ENCODE measurements around the gene VPS13A. TPM values are rescaled to one million over a fixed set of nuclear protein-coding genes. Genes with fewer than 3 reads are reported as not detected.

VPS13A gene
- total RNA-seq, 1 donor from 2014 or later: 46.9 TPM

DNA sequence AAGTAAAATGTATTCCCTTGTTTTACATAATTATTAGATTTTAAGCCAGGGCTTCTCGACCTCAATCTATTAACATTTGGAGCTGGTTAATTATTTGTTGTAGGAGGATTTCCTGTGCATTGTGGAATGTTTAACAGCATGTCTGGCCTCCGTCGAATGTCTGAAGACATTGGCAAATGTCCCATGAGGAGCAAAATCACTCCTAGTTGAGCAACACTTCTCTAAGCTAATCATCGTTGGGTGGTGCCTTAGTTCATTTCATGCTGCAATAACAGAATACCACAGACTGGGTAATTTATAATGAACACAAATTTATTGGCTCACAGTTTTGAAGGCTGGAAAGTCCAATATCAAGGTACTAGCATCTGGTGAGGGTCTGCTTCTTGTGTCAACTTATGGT is 13.4 kb upstream of the VPS13A start:
- no peak for DNase-seq (ENCODE audit: low spot score)
- Mint-ChIP-seq H3K27me3 (ENCODE audit: low read depth) (peaks cover 14% of the 10 kb centered on the region), H3K4me1 (ENCODE audit: low read depth) (no peaks in the 10 kb centered on the region), H3K27ac (no peak overlapping the region), H3K36me3 (ENCODE audit: low read depth) (no peaks in the 10 kb centered on the region), H3K9me3 (no peaks in the 10 kb centered on the region), H3K4me3 (ENCODE audit: low read depth) (no peak overlapping the region)
- intact Hi-C loops (cut with micrococcal nuclease): no loop called here

GRCh38 chr9:77166193-77166592 is 11.1 kb upstream of the VPS13A start:
- H3K9me3 Mint-ChIP-seq: no peaks in the 10 kb centered on the region
- H3K36me3 Mint-ChIP-seq (ENCODE audit: low read depth): no peaks in the 10 kb centered on the region
- H3K4me3 Mint-ChIP-seq (ENCODE audit: low read depth): no peak overlapping the region
- H3K27ac Mint-ChIP-seq: no peak overlapping the region
- no peaks in the 10 kb centered on the region for H3K4me1 Mint-ChIP-seq (ENCODE audit: low read depth)
- intact Hi-C loops (cut with micrococcal nuclease): no loop called here
- peaks cover 13% of the 10 kb centered on the region for H3K27me3 Mint-ChIP-seq (ENCODE audit: low read depth)
- no peak for DNase-seq (ENCODE audit: low spot score)

DNA sequence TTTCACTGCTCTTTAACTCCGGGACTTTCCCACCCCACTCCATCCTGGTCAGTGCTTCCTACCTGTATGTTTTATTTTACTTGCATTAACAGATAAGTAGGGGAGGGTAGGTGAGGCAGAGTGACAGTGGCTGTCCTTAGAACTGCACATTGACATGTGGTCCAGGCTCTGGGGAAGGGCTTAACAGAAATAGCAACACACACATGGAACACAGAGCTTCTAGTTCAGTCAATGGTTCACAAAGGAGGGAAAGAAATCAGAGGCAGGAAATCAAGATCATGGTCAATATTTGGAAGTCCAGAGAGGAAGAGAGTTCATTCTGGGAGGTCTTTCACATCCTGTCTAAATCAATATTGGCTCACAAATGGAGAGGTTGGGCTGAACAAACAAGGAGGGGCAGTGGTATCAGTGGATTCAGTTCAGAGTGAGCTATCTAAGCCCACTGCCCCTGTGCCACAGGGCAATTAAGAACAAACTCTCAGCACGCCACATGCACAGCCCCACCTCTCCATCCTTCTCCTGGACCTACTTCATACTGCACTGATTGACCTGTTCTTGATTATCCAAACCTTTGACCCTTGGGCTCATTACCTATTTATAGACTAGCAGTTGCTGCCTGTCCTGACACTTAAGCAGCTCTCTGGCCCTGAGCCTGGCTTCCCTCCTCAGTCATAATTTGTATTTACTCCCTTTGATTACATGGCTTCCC is 6.2 kb upstream of the VPS13A start:
- H3K4me1 Mint-ChIP-seq (ENCODE audit: low read depth): peaks cover 2% of the 10 kb centered on the region
- no peak overlapping the region for H3K4me3 Mint-ChIP-seq (ENCODE audit: low read depth)
- no peaks in the 10 kb centered on the region for H3K36me3 Mint-ChIP-seq (ENCODE audit: low read depth)
- intact Hi-C loops (cut with micrococcal nuclease): loop anchor here (10.0 kb wide), 1 partner anchor 776 kb away; the partner anchor contains the start of gene RFK
- peaks cover 20% of the 10 kb centered on the region for H3K27me3 Mint-ChIP-seq (ENCODE audit: low read depth)
- H3K9me3 Mint-ChIP-seq: no peaks in the 10 kb centered on the region
- H3K27ac Mint-ChIP-seq: no peak overlapping the region
- DNase-seq (ENCODE audit: low spot score): no peak

- intact Hi-C loops (cut with micrococcal nuclease): loop anchor here (5.0 to 10.0 kb wide), 4 partner anchors 127 to 780 kb away; partner anchors contain the start of gene RFK
These were observed 2.2 kb upstream of the VPS13A start for GRCh38 chr9:77175151-77175550.

GRCh38 chr9:77176106-77176505 is 1.2 kb upstream of the VPS13A start:
- H3K4me1 Mint-ChIP-seq (ENCODE audit: low read depth): peaks cover 27% of the 10 kb centered on the region
- no peaks in the 10 kb centered on the region for H3K9me3 Mint-ChIP-seq
- H3K4me3 Mint-ChIP-seq (ENCODE audit: low read depth): no peak overlapping the region

More at GRCh38 chr9:77175151-77175550, 2.2 kb upstream of the VPS13A start:
- DNase-seq (ENCODE audit: low spot score): no peak
- Mint-ChIP-seq H3K9me3 (no peaks in the 10 kb centered on the region), H3K27ac (no peak overlapping the region), H3K4me3 (ENCODE audit: low read depth) (no peak overlapping the region), H3K4me1 (ENCODE audit: low read depth) (peaks cover 22% of the 10 kb centered on the region), H3K36me3 (ENCODE audit: low read depth) (peaks cover 2% of the 10 kb centered on the region), H3K27me3 (ENCODE audit: low read depth) (peaks cover 19% of the 10 kb centered on the region)

DNA sequence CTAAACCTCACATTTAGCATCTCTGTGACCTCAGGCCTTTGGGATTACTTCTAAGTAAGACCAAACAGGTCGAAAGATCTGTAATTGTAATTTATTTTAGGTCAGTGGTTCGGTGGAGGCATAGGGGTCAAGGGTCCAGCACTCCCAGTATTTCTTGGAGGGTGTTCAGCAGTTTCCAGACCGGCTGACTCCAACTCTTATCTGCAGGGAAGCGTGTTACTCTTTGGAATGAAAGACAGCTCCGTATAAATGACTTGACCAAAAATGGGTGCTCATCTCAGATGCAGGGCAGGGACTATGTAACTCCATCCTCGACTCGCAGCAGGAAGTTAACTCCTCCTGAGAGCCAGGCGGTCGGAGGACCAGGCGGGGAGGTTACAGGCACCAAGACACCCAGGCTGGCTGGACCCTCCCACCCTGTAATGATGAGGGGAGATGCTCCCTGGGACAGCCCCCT is 620 bp upstream of the VPS13A start:
- intact Hi-C loops (cut with micrococcal nuclease): loop anchor here (1.0 to 10.0 kb wide), 5 partner anchors 8 to 782 kb away; partner anchors contain the start of gene RFK
- H3K4me1 Mint-ChIP-seq (ENCODE audit: low read depth): peaks cover 27% of the 10 kb centered on the region
- H3K27ac Mint-ChIP-seq: peak overlapping the region; percentile 80
- H3K36me3 Mint-ChIP-seq (ENCODE audit: low read depth): peaks cover 2% of the 10 kb centered on the region
- H3K4me3 Mint-ChIP-seq (ENCODE audit: low read depth): peak overlapping the region; percentile 91
- H3K27me3 Mint-ChIP-seq (ENCODE audit: low read depth): peaks cover 12% of the 10 kb centered on the region
- no peaks in the 10 kb centered on the region for H3K9me3 Mint-ChIP-seq
- no peak for DNase-seq (ENCODE audit: low spot score)

More at GRCh38 chr9:77176106-77176505, 1.2 kb upstream of the VPS13A start:
- peaks cover 2% of the 10 kb centered on the region for H3K36me3 Mint-ChIP-seq (ENCODE audit: low read depth)
- H3K27me3 Mint-ChIP-seq (ENCODE audit: low read depth): peaks cover 13% of the 10 kb centered on the region
- DNase-seq (ENCODE audit: low spot score): no peak
- H3K27ac Mint-ChIP-seq: no peak overlapping the region
- intact Hi-C loops (cut with micrococcal nuclease): loop anchor here (1.0 to 10.0 kb wide), 5 partner anchors 8 to 781 kb away; partner anchors contain the start of gene RFK

GRCh38 chr9:77177894-77178794 is 810 bp downstream of the VPS13A start:
- DNase-seq (ENCODE audit: low spot score): peak; percentile 44
- intact Hi-C loops (cut with micrococcal nuclease): loop anchor here (5.0 to 10.0 kb wide), 4 partner anchors 124 to 783 kb away; partner anchors contain the start of gene RFK
- no peaks in the 10 kb centered on the region for H3K9me3 Mint-ChIP-seq
- peak overlapping the region; percentile 90 for H3K27ac Mint-ChIP-seq
- H3K27me3 Mint-ChIP-seq (ENCODE audit: low read depth): peaks cover 12% of the 10 kb centered on the region
- H3K4me1 Mint-ChIP-seq (ENCODE audit: low read depth): peaks cover 27% of the 10 kb centered on the region
- peak overlapping the region; percentile 91 for H3K4me3 Mint-ChIP-seq (ENCODE audit: low read depth)
- peaks cover 2% of the 10 kb centered on the region for H3K36me3 Mint-ChIP-seq (ENCODE audit: low read depth)

DNA sequence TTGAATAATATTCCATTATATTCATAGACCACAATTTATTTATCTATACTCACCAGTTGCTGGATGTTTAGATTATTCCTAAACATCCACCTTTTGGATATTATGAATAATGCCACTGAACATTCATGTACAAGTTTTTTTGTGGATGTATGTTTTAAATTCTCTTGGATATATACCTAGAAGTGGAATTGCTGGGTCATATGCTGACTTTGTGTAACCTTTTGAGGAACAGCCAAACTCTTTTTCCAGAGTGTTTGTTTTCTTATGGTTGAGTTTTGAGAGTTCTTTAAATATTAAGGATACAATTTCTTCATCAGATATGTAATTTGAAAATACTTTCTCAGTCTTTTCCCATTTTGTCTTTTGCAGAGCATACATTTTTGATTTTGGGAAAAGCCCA is 2.7 kb downstream of the VPS13A start:
- Mint-ChIP-seq H3K36me3 (ENCODE audit: low read depth) (peaks cover 2% of the 10 kb centered on the region), H3K4me3 (ENCODE audit: low read depth) (peak overlapping the region; percentile 91), H3K9me3 (no peaks in the 10 kb centered on the region), H3K27me3 (ENCODE audit: low read depth) (peaks cover 12% of the 10 kb centered on the region), H3K27ac (no peak overlapping the region), H3K4me1 (ENCODE audit: low read depth) (peaks cover 29% of the 10 kb centered on the region)
- no peak for DNase-seq (ENCODE audit: low spot score)
- intact Hi-C loops (cut with micrococcal nuclease): no loop called here

- peaks cover 13% of the 10 kb centered on the region for H3K36me3 Mint-ChIP-seq (ENCODE audit: low read depth)
- H3K27ac Mint-ChIP-seq: no peak overlapping the region
- no peak overlapping the region for H3K4me3 Mint-ChIP-seq (ENCODE audit: low read depth)
- H3K27me3 Mint-ChIP-seq (ENCODE audit: low read depth): no peaks in the 10 kb centered on the region
- no peak for DNase-seq (ENCODE audit: low spot score)
- H3K4me1 Mint-ChIP-seq (ENCODE audit: low read depth): peaks cover 25% of the 10 kb centered on the region
- H3K9me3 Mint-ChIP-seq: no peaks in the 10 kb centered on the region
- intact Hi-C loops (cut with micrococcal nuclease): no loop called here
These were observed 6.2 kb downstream of the VPS13A start for GRCh38 chr9:77183581-77183980.

GRCh38 chr9:77188242-77188641 is 10.9 kb downstream of the VPS13A start:
- Mint-ChIP-seq H3K27ac (no peak overlapping the region), H3K4me3 (ENCODE audit: low read depth) (no peak overlapping the region), H3K4me1 (ENCODE audit: low read depth) (peaks cover 23% of the 10 kb centered on the region), H3K36me3 (ENCODE audit: low read depth) (peaks cover 14% of the 10 kb centered on the region), H3K27me3 (ENCODE audit: low read depth) (no peaks in the 10 kb centered on the region), H3K9me3 (peaks cover 12% of the 10 kb centered on the region)
- DNase-seq (ENCODE audit: low spot score): no peak
- intact Hi-C loops (cut with micrococcal nuclease): no loop called here

DNA sequence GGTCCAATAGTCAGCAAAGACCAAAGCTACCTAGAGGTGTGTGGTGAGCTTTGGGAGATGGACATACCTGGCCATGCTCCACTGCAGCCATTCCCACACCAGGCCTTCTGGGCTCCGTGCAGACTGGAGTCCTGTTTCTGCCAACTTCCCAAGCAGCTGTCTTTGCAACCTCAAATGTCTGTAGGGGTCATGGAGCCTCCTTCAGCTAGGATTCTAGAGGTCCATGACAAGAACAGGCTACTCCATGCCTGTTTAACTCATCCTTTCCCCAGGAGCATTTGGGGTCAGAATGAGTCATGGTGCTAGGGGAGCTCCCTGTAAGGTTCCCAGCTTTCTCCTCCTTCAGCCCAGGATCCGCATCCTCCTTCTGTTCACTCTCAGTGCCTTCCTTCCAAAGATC is 17.1 kb downstream of the VPS13A start:
- Mint-ChIP-seq H3K27ac (no peak overlapping the region), H3K9me3 (peaks cover 4% of the 10 kb centered on the region), H3K4me1 (ENCODE audit: low read depth) (peaks cover 22% of the 10 kb centered on the region), H3K27me3 (ENCODE audit: low read depth) (no peaks in the 10 kb centered on the region), H3K36me3 (ENCODE audit: low read depth) (peaks cover 3% of the 10 kb centered on the region), H3K4me3 (ENCODE audit: low read depth) (no peak overlapping the region)
- DNase-seq (ENCODE audit: low spot score): no peak
- intact Hi-C loops (cut with micrococcal nuclease): no loop called here

DNA sequence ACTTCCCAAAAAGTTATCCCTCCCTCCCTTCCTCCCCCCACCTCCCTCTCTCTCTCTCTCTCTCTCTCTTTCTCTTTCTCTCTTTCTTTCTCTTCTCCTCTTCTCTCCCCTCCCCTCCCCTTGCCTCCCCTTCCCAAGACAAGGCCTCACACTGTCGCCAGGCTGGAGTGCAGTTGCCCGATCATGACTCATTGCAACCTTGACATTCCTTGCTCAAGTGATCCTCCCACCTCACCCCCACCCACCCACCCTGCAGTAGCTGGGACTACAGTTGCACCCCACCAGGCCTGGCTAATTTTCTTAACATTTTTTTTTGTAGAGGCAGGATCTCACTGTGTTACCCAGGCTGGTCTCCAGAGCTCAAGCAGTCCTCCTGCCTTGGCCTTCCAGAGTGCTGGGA is 32.8 kb downstream of the VPS13A start:
- Mint-ChIP-seq H3K4me1 (ENCODE audit: low read depth) (no peaks in the 10 kb centered on the region), H3K36me3 (ENCODE audit: low read depth) (peaks cover 20% of the 10 kb centered on the region), H3K27me3 (ENCODE audit: low read depth) (no peaks in the 10 kb centered on the region), H3K4me3 (ENCODE audit: low read depth) (no peak overlapping the region), H3K9me3 (no peaks in the 10 kb centered on the region), H3K27ac (no peak overlapping the region)
- DNase-seq (ENCODE audit: low spot score): no peak
- intact Hi-C loops (cut with micrococcal nuclease): no loop called here

Measured in activated T-helper 2 cell treated with anti-CD3 and anti-CD28 coated beads, Interferon-gamma antibody, Interleukin-2, Interleukin-4, amounts not matched to agents 10 μg/mL and 5 μg/mL and 100 μg/mL, durations not matched to agents 14 hours and 24 hours and 36 hours (primary cell).